ENCODE results near the gene PYGO1. TPM values are rescaled to one million over a fixed set of nuclear protein-coding genes. Genes with fewer than 3 reads are reported as not detected.

PYGO1 gene, protein sequence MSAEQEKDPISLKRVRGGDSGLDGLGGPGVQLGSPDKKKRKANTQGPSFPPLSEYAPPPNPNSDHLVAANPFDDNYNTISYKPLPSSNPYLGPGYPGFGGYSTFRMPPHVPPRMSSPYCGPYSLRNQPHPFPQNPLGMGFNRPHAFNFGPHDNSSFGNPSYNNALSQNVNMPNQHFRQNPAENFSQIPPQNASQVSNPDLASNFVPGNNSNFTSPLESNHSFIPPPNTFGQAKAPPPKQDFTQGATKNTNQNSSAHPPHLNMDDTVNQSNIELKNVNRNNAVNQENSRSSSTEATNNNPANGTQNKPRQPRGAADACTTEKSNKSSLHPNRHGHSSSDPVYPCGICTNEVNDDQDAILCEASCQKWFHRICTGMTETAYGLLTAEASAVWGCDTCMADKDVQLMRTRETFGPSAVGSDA
- total RNA-seq (1 to 10 TPM; 3.9 to 8.2 (median 4.9) TPM), polyA plus RNA-seq (1 to 10 TPM; 1.1 to 2.1 TPM)
- long read RNA-seq, donor 1, partial matches to known transcripts: 0 of 1 reads
- long read RNA-seq, donor 1, other reads (novel, unspliced or antisense): 1 of 1 reads
- long read RNA-seq, donor 2: 0 reads
- long read RNA-seq, donor 3, partial matches to known transcripts: 0 of 4 reads
- long read RNA-seq, donor 3, other reads (novel, unspliced or antisense): 3 of 4 reads

DNA sequence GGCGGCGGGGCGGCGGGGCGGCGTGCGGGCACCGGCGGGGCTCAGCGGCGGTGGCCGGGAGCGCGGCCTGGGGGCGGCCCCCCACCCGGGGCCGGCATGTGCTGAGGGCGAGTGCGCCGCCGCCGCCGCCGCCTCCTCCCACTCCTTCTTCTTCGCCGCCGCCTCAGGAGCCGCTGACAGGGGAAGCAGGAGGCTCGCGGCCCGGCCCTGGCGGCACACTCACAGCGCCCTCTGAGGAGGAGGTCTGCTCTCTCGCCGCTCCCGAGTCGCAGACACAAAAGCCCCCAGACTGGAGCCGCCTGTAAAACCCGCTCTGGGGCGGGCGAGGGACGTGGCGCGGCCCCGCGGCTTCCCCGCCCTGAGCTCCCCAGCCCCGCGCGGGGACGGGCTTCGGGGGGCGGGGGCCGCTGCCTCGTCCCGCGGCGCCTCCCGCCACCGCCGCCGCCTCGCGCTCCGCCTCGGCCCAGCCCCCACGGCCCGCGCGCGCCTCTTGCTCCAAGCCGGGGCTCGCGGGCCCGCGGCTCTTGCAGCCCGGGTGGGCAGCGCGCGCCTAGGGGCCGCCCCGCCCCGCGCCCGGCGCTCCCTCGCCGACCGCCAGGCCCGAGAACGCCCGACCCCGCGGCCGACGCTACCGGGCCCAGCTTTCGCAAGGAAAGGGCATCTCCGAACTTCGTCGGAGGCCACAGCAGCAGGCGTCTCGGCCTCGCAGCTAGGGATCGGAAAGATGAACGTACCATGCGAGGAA is at the start of gene PYGO1:
TSS of gene PYGO1 (minus strand) at position 276 of the 745 bp plus-strand sequence. CDS start 462 bp downstream, outside the sequence.
- Histone ChIP-seq H3K4me3 (peak within 1 kb of the TSS; percentile 51 to 85 (median 64)), H3K9me3 (no peaks in the 10 kb centered on the region), H3K4me1 (peaks cover 0 to 13% (median 0%) of the 10 kb centered on the region in 12 donors), H3K36me3 (no peaks in the 10 kb centered on the region), H3K27me3 (peaks cover 0 to 54% (median 5%) of the 10 kb centered on the region in 9 donors), H3K27ac (peak within 1 kb of the TSS in 9 of 12 donors; percentile 39 to 89 (median 65))
- WGBS, 4 donors: 0 to 1% (median 1%) methylated on average over 25 to 107 of the region's 107 CpGs
- ATAC-seq: peak; percentile 39 to 87 (median 80)
- DNase-seq: peak; percentile 43 to 80 (median 61)
- intact Hi-C loops (cut with DNase I): loop anchor here in 1 of 10 donors (5.0 kb wide), 1 partner anchor 181 kb away; the partner anchor contains the start of genes CCPG1 and PIERCE2
- TF ChIP-seq, protein P1, sequence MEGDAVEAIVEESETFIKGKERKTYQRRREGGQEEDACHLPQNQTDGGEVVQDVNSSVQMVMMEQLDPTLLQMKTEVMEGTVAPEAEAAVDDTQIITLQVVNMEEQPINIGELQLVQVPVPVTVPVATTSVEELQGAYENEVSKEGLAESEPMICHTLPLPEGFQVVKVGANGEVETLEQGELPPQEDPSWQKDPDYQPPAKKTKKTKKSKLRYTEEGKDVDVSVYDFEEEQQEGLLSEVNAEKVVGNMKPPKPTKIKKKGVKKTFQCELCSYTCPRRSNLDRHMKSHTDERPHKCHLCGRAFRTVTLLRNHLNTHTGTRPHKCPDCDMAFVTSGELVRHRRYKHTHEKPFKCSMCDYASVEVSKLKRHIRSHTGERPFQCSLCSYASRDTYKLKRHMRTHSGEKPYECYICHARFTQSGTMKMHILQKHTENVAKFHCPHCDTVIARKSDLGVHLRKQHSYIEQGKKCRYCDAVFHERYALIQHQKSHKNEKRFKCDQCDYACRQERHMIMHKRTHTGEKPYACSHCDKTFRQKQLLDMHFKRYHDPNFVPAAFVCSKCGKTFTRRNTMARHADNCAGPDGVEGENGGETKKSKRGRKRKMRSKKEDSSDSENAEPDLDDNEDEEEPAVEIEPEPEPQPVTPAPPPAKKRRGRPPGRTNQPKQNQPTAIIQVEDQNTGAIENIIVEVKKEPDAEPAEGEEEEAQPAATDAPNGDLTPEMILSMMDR (IDR thresholded peaks at IDR 0.05): no peak
- no peak for TF ChIP-seq POLR2A (IDR thresholded peaks at IDR 0.05)

- Histone ChIP-seq H3K36me3 (peaks cover 0 to 45% (median 7%) of the 10 kb centered on the region in 9 donors), H3K27ac (no peak overlapping the region), H3K4me3 (no peak overlapping the region), H3K27me3 (no peaks in the 10 kb centered on the region), H3K4me1 (no peaks in the 10 kb centered on the region), H3K9me3 (no peaks in the 10 kb centered on the region)
- WGBS, 4 donors: 96 to 99% (median 98%) methylated on average over 3 of the region's 3 CpGs
- TF ChIP-seq, protein P1 (IDR thresholded peaks at IDR 0.05): no peak
- TF ChIP-seq POLR2A (IDR thresholded peaks at IDR 0.05): no peak
- intact Hi-C loops (cut with DNase I): loop anchor here in 2 of 10 donors (10.0 kb wide), 2 partner anchors 102 to 112 kb away; no protein-coding TSS in a partner anchor
- ATAC-seq (no peak), DNase-seq (no peak)
These were observed 48.9 kb upstream of the PYGO1 start for GRCh38 chr15:55637086-55637485.

DNA sequence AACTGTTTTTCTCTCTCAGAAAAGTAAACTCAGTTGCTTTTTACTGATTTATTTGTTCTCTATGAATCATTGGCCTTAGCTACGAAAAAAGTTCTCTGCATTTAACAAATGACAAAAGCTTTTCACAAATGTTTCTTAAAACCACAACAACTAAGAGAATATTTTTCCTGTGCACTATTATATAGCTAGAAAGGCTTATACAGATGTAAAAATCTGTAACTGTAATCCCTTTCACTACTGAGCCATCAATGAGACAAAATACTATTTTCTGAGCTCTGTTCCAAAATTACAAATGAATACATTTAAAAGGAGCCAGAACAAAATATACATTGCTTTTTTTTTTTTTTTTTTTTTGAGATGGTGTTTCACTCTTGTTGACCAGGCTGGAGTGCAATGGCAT is 45.6 kb upstream of the PYGO1 start:
- Histone ChIP-seq H3K4me3 (no peak overlapping the region), H3K27ac (no peak overlapping the region), H3K27me3 (no peaks in the 10 kb centered on the region), H3K36me3 (peaks cover 0 to 27% (median 0%) of the 10 kb centered on the region in 9 donors), H3K9me3 (no peaks in the 10 kb centered on the region), H3K4me1 (no peaks in the 10 kb centered on the region)
- TF ChIP-seq, protein P1 (IDR thresholded peaks at IDR 0.05): no peak
- TF ChIP-seq POLR2A (IDR thresholded peaks at IDR 0.05): no peak
- no peak for DNase-seq
- WGBS, 4 donors: 96 to 99% (median 97%) methylated on average over 1 of the region's 1 CpG
- intact Hi-C loops (cut with DNase I): loop anchor here in 2 of 10 donors (10.0 kb wide), 2 partner anchors 99 to 109 kb away; no protein-coding TSS in a partner anchor
- no peak for ATAC-seq

All from heart left ventricle (tissue), 16 donors.